Mammary epithelial cell (primary cell): Measurements from ENCODE around the gene LRRC27.

Experiments
- EZH2 ChIP-seq: IDR thresholded peaks from 2 replicates; pipeline ENCODE4 v1.6.1; 2012; ENCODE audit warnings: low read length, inconsistent platforms, borderline replicate concordance
- TF ChIP-seq, protein P1 (sequence below), 2 donors: IDR thresholded peaks in 1 of 2; conservative IDR thresholded peaks in 1 of 2; 2 replicates each; pipeline ENCODE4 v1.5.1; 2011 to 2012; ENCODE audit warnings: inconsistent platforms in 2 of 2, low read length in 2 of 2, mild to moderate bottlenecking in 2 of 2, control low read depth in 1 of 2, low read depth in 1 of 2; ENCODE audit not compliant: insufficient read depth in 1 of 2; ENCODE audit errors: extremely low read depth in 1 of 2

DNA sequence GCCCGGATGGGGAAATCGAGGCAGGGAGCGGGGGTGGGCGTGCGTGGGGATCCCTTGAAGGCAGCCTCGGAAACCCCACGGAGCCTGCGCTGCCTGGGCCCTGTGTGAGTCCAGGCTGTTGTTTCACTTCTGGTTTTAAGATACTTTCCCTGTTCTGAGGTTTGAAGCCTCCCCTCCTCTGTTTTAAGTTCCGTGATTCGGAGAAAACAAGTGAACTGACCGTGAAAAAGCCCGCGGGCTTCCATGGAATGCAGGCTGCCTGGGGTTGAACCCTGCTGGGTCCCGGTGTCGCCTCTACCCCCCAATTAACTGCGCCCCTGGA lies 401 bp downstream of the LRRC27 start:
- TF ChIP-seq, protein P1, sequence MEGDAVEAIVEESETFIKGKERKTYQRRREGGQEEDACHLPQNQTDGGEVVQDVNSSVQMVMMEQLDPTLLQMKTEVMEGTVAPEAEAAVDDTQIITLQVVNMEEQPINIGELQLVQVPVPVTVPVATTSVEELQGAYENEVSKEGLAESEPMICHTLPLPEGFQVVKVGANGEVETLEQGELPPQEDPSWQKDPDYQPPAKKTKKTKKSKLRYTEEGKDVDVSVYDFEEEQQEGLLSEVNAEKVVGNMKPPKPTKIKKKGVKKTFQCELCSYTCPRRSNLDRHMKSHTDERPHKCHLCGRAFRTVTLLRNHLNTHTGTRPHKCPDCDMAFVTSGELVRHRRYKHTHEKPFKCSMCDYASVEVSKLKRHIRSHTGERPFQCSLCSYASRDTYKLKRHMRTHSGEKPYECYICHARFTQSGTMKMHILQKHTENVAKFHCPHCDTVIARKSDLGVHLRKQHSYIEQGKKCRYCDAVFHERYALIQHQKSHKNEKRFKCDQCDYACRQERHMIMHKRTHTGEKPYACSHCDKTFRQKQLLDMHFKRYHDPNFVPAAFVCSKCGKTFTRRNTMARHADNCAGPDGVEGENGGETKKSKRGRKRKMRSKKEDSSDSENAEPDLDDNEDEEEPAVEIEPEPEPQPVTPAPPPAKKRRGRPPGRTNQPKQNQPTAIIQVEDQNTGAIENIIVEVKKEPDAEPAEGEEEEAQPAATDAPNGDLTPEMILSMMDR (conservative IDR thresholded peaks at IDR 0.05 in 1 of 2, IDR thresholded peaks at IDR 0.05 in 1 of 2; ENCODE audit: extremely low read depth in 1 of 2, insufficient read depth in 1 of 2, low read depth in 1 of 2, low read length in 2 of 2), result no peak
- no peak for TF ChIP-seq EZH2
